Stomach (tissue), 4 donors: Measurements from ENCODE around the gene VARS2.

Experiments
- EP300 ChIP-seq: sonication (generic); formaldehyde crosslinking; IDR thresholded peaks from one replicate; pipeline ENCODE4 v1.6.1; 2017; ENCODE audit warnings: antibody characterized with exemption
- POLR2A ChIP-seq, 4 donors: fragments of 450-650 bp; IDR thresholded peaks; one replicate each; pipeline ENCODE4 v1.6.1; 2016; ENCODE audit warnings: antibody characterized with exemption in 4 of 4, control low read depth in 2 of 4, mild to moderate bottlenecking in 1 of 4, moderate library complexity in 1 of 4
- POLR2AphosphoS5 ChIP-seq, 3 donors: sonication (generic); formaldehyde crosslinking; IDR thresholded peaks; one replicate each; pipeline ENCODE4 v1.6.1; 2016; ENCODE audit warnings: antibody characterized with exemption in 3 of 3
- TF ChIP-seq, protein P1 (sequence below), 7 experiments: fragments of 450-650 bp in 4 of 7; fragments of 200-600 bp in 3 of 7; sonication (generic) in 3 of 7; IDR thresholded peaks; one replicate each; pipeline ENCODE4 v1.5.1; 2016 to 2019; ENCODE audit warnings: antibody characterized with exemption in 7 of 7, control low read depth in 2 of 7, mild to moderate bottlenecking in 1 of 7

DNA sequence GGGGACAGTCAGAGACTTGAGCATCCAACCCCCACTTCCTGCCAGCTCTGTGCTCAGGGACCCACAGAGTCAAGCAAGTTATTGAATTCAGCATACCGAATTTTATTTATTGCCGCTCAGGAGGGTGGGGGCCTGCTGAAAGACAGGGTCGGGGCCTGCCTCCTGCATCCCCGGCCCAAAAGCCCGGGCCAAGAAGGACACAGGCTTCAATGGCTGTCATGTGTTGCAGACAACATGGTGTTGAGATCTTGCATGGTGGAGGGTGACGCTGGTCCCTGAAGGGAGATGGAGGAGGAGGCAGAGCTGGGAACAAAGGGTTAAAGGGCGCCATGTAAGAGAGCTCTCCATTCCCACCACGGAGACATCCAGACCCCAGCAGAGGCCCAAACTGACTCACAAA, 17.2 kb downstream of the VARS2 start:
- TF ChIP-seq, protein P1, sequence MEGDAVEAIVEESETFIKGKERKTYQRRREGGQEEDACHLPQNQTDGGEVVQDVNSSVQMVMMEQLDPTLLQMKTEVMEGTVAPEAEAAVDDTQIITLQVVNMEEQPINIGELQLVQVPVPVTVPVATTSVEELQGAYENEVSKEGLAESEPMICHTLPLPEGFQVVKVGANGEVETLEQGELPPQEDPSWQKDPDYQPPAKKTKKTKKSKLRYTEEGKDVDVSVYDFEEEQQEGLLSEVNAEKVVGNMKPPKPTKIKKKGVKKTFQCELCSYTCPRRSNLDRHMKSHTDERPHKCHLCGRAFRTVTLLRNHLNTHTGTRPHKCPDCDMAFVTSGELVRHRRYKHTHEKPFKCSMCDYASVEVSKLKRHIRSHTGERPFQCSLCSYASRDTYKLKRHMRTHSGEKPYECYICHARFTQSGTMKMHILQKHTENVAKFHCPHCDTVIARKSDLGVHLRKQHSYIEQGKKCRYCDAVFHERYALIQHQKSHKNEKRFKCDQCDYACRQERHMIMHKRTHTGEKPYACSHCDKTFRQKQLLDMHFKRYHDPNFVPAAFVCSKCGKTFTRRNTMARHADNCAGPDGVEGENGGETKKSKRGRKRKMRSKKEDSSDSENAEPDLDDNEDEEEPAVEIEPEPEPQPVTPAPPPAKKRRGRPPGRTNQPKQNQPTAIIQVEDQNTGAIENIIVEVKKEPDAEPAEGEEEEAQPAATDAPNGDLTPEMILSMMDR (IDR thresholded peaks at IDR 0.05): no peak
- TF ChIP-seq POLR2A (IDR thresholded peaks at IDR 0.05) (no peak), POLR2AphosphoS5 (IDR thresholded peaks at IDR 0.05) (no peak), EP300 (no peak)
